PC-9 (cell line): ENCODE results near the gene KRTAP10-9. TPM values are rescaled to one million over a fixed set of nuclear protein-coding genes. Genes with fewer than 3 reads are reported as not detected.
"Not testable (repeated sequence)": the region's sequence is repeated elsewhere in the genome, so short reads cannot be mapped to it uniquely, and the experiment has no call there.

Experiments used
- BruUV-seq: library from RNA; stranded (reverse); fragments of 400-500 nt; replicated peaks from 2 replicates; lab custom pipeline; 2021; lab: Mats Ljungman, UMichigan
- CTCF ChIA-PET: fragments of 300-600 bp; sonication (Branson Sonifier 250); formaldehyde crosslinking; loops from one replicate; lab custom pipeline; 2022; ENCODE audit warnings: antibody characterized with exemption; lab: Charles Lee
- POLR2A ChIA-PET: fragments of 300-600 bp; sonication (Branson Sonifier 250); formaldehyde crosslinking; loops from one replicate; lab custom pipeline; 2022; ENCODE audit warnings: antibody characterized with exemption; ENCODE audit not compliant: unreplicated experiment; lab: Charles Lee
- DNase-seq, 2 experiments: peaks; one replicate each; pipeline versions ENCODE4 v3.0.0 to v3.0.0-alpha.2; 2015 to 2022; ENCODE audit warnings: mixed read lengths in 1 of 2
- H2AFZ ChIP-seq: fragments of 200-600 bp; sonication (generic); 2 replicates; pipeline ENCODE4 v1.8.1; 2017; ENCODE audit warnings: antibody characterized with exemption
- H3F3A ChIP-seq: fragments of 200-600 bp; sonication (generic); 2 replicates; pipeline ENCODE4 v1.8.1; 2017; ENCODE audit warnings: antibody characterized with exemption, mild to moderate bottlenecking, low read depth; ENCODE audit not compliant: insufficient read depth
- H3K27ac ChIP-seq: fragments of 200-600 bp; sonication (generic); 2 replicates; pipeline ENCODE4 v1.6.1; 2016; ENCODE audit warnings: mixed run types
- H3K27me3 ChIP-seq: fragments of 200-600 bp; sonication (generic); 2 replicates; pipeline ENCODE4 v1.6.1; 2016; ENCODE audit warnings: low read depth, mixed run types; ENCODE audit not compliant: insufficient read depth
- H3K36me3 ChIP-seq: fragments of 200-600 bp; sonication (generic); 2 replicates; pipeline ENCODE4 v1.6.1; 2016; ENCODE audit warnings: low read depth, mixed run types
- H3K4me1 ChIP-seq: fragments of 200-600 bp; sonication (generic); replicated peaks from 2 replicates; pipeline ENCODE4 v1.6.1; 2016; ENCODE audit warnings: mixed run types; ENCODE audit not compliant: insufficient read depth
- H3K4me2 ChIP-seq: fragments of 200-600 bp; sonication (generic); 2 replicates; pipeline ENCODE4 v1.6.1; 2017; ENCODE audit warnings: mixed run types
- H3K4me3 ChIP-seq: fragments of 200-600 bp; sonication (generic); 2 replicates; pipeline ENCODE4 v1.6.1; 2016; ENCODE audit warnings: mixed run types
- H3K79me2 ChIP-seq: fragments of 200-600 bp; sonication (generic); 2 replicates; pipeline ENCODE4 v1.6.1; 2017; ENCODE audit warnings: low read depth, mixed run types
- H3K9me2 ChIP-seq: fragments of 200-600 bp; sonication (generic); 2 replicates; pipeline ENCODE4 v1.8.1; 2017; ENCODE audit warnings: mild to moderate bottlenecking; ENCODE audit not compliant: insufficient read depth
- H3K9me3 ChIP-seq: fragments of 200-600 bp; sonication (generic); 2 replicates; pipeline ENCODE4 v1.8.1; 2016; ENCODE audit warnings: low read depth; ENCODE audit not compliant: insufficient read depth
- H4K20me1 ChIP-seq: fragments of 200-600 bp; sonication (generic); 2 replicates; pipeline ENCODE4 v1.8.1; 2017; ENCODE audit not compliant: insufficient read depth
- CTCF ChIP-seq: fragments of 200-600 bp; sonication (generic); conservative IDR thresholded peaks from 2 replicates; pipeline ENCODE4 v1.6.1; 2017; ENCODE audit warnings: mixed run types, antibody characterized with exemption, mild to moderate bottlenecking, moderate library complexity
- EZH2 ChIP-seq: fragments of 200-600 bp; sonication (generic); IDR thresholded peaks from 2 replicates; pipeline ENCODE4 v1.8.0; 2017; ENCODE audit warnings: antibody characterized with exemption, low read depth
- intact Hi-C: fragments of 100-400 bp; cut with micrococcal nuclease; formaldehyde crosslinking; loops from one replicate; pipeline ENCODE4 v1.10.0; 2022; ENCODE audit not compliant: unreplicated experiment
- total RNA-seq: library from RNA; stranded (reverse); gene quantifications from 2 replicates; pipeline ENCODE4 v1.2.3, GENCODE V29; 2021

Gene KRTAP10-9
- total RNA-seq, 1 experiment from 2014 or later: not detected

- intact Hi-C loops: no loop called here
- peaks cover 51% of the 10 kb centered on the region for H3K27me3 ChIP-seq
- no peak for DNase-seq
- no peak overlapping the region for H3K4me3 ChIP-seq
- no peaks in the 10 kb centered on the region for H3K9me3 ChIP-seq
- BruUV-seq: no TSS peak
- H3F3A ChIP-seq: no peaks in the 10 kb centered on the region
- TF ChIP-seq CTCF (no peak), EZH2 (no peak)
- POLR2A ChIA-PET: no interaction called here
- H2AFZ ChIP-seq: no peak overlapping the region
- H3K27ac ChIP-seq: no peak overlapping the region
- H3K4me2 ChIP-seq: no peak overlapping the region
- H3K9me2 ChIP-seq: no peaks in the 10 kb centered on the region
- no peaks in the 10 kb centered on the region for H3K4me1 ChIP-seq
- H4K20me1 ChIP-seq: no peaks in the 10 kb centered on the region
- CTCF ChIA-PET: no interaction called here
- H3K79me2 ChIP-seq: no peaks in the 10 kb centered on the region
- H3K36me3 ChIP-seq: no peaks in the 10 kb centered on the region
Measured at GRCh38 chr21:44589094-44589493, 37.8 kb upstream of the KRTAP10-9 start.

GRCh38 chr21:44589586-44590305, 37.1 kb upstream of the KRTAP10-9 start:
- H3K9me2 ChIP-seq: no peaks in the 10 kb centered on the region
- H3K36me3 ChIP-seq: no peaks in the 10 kb centered on the region
- CTCF ChIA-PET: no interaction called here
- H2AFZ ChIP-seq: no peak overlapping the region
- no peak overlapping the region for H3K27ac ChIP-seq
- POLR2A ChIA-PET: no interaction called here
- H3F3A ChIP-seq: no peaks in the 10 kb centered on the region
- H3K4me1 ChIP-seq: no peaks in the 10 kb centered on the region
- BruUV-seq: no TSS peak
- no peaks in the 10 kb centered on the region for H3K9me3 ChIP-seq
- peaks cover 53% of the 10 kb centered on the region for H3K27me3 ChIP-seq
- no peak overlapping the region for H3K4me2 ChIP-seq
- no peaks in the 10 kb centered on the region for H3K79me2 ChIP-seq
- DNase-seq: no peak
- H4K20me1 ChIP-seq: no peaks in the 10 kb centered on the region
- intact Hi-C loops: no loop called here
- no peak for TF ChIP-seq CTCF
- TF ChIP-seq EZH2: no peak
- no peak overlapping the region for H3K4me3 ChIP-seq

- H3K9me2 ChIP-seq: no peaks in the 10 kb centered on the region
- H2AFZ ChIP-seq: no peak overlapping the region
- POLR2A ChIA-PET: no interaction called here
- H3K4me2 ChIP-seq: no peak overlapping the region
- no TSS peak for BruUV-seq
- H3F3A ChIP-seq: no peaks in the 10 kb centered on the region
- H4K20me1 ChIP-seq: no peaks in the 10 kb centered on the region
- no peaks in the 10 kb centered on the region for H3K4me1 ChIP-seq
- no peaks in the 10 kb centered on the region for H3K9me3 ChIP-seq
- H3K27me3 ChIP-seq: peaks cover 55% of the 10 kb centered on the region
- CTCF ChIA-PET: no interaction called here
- TF ChIP-seq CTCF: no peak
- TF ChIP-seq EZH2: no peak
- no peaks in the 10 kb centered on the region for H3K36me3 ChIP-seq
- no peak overlapping the region for H3K4me3 ChIP-seq
- intact Hi-C loops: no loop called here
- no peak overlapping the region for H3K27ac ChIP-seq
- no peak for DNase-seq
- H3K79me2 ChIP-seq: no peaks in the 10 kb centered on the region
Measured at GRCh38 chr21:44590311-44590721, 36.6 kb upstream of the KRTAP10-9 start.

GRCh38 chr21:44590897-44591800, 35.7 kb upstream of the KRTAP10-9 start:
- H3K79me2 ChIP-seq, H3K9me2 ChIP-seq, H3K4me2 ChIP-seq, H3K4me1 ChIP-seq, H3K4me3 ChIP-seq, POLR2A ChIA-PET, H2AFZ ChIP-seq, CTCF ChIA-PET, H4K20me1 ChIP-seq, DNase-seq, H3K27ac ChIP-seq, intact Hi-C loops, BruUV-seq, H3F3A ChIP-seq, H3K36me3 ChIP-seq, H3K9me3 ChIP-seq: not testable (repeated sequence)
- H3K27me3 ChIP-seq: peaks cover 56% of the 10 kb centered on the region

- H3F3A ChIP-seq, CTCF ChIA-PET, H2AFZ ChIP-seq, H3K4me1 ChIP-seq, H4K20me1 ChIP-seq, BruUV-seq, POLR2A ChIA-PET, H3K79me2 ChIP-seq, H3K4me3 ChIP-seq, H3K27ac ChIP-seq, DNase-seq, H3K9me2 ChIP-seq, H3K9me3 ChIP-seq, H3K36me3 ChIP-seq, intact Hi-C loops, H3K4me2 ChIP-seq: not testable (repeated sequence)
- peaks cover 55% of the 10 kb centered on the region for H3K27me3 ChIP-seq
Measured at GRCh38 chr21:44591801-44592130, 35.1 kb upstream of the KRTAP10-9 start.
